ENCODE results near the gene PLPP1.

- TF ChIP-seq CTCF (IDR thresholded peaks at IDR 0.05) (no peak), POLR2A (IDR thresholded peaks at IDR 0.05) (no peak)
Measured at GRCh38 chr5:55384072-55384471, 150.7 kb downstream of the PLPP1 start.

Measured in testis (tissue), 2 donors.